Gastroesophageal sphincter (tissue), 4 donors: ENCODE measurements around the gene KCNN2. TPM values are rescaled to one million over a fixed set of nuclear protein-coding genes. Genes with fewer than 3 reads are reported as not detected.

Source experiments
- ATAC-seq: fragments of 150-250 bp; one replicate; pipeline ENCODE4 v1.9.1; 2016; ENCODE audit warnings: mild to moderate bottlenecking, moderate library complexity
- H3K27ac ChIP-seq, 4 donors: fragments of 200-600 bp; sonication (generic) in 3 of 4; 1 replicate in 3 of 4; 2 replicates in 1 of 4; pipeline ENCODE4 v1.5.1; 2016 to 2019
- H3K27me3 ChIP-seq: fragments of 200-600 bp; sonication (generic); one replicate; pipeline ENCODE4 v1.5.1; 2019
- H3K36me3 ChIP-seq, 2 donors: fragments of 200-600 bp; sonication (generic); one replicate each; pipeline ENCODE4 v1.5.1; 2019; ENCODE audit warnings: control low read depth in 1 of 2
- H3K4me1 ChIP-seq, 3 donors: fragments of 200-600 bp; sonication (generic); 1 replicate in 2 of 3; 2 replicates in 1 of 3; pipeline ENCODE4 v1.5.1; 2016 to 2019; ENCODE audit warnings: control low read depth in 2 of 3
- H3K4me3 ChIP-seq, 2 donors: fragments of 200-600 bp; sonication (generic); one replicate each; pipeline ENCODE4 v1.5.1; 2019; ENCODE audit warnings: mild to moderate bottlenecking in 1 of 2, moderate library complexity in 1 of 2
- H3K9me3 ChIP-seq, 3 donors: fragments of 200-600 bp; sonication (generic); one replicate each; pipeline ENCODE4 v1.5.1; 2017 to 2019; ENCODE audit warnings: control low read depth in 2 of 3
- EP300 ChIP-seq: sonication (generic); formaldehyde crosslinking; IDR thresholded peaks from one replicate; pipeline ENCODE4 v1.6.1; 2017; ENCODE audit warnings: antibody characterized with exemption, mild to moderate bottlenecking
- POLR2A ChIP-seq, 2 donors: fragments of 450-650 bp; IDR thresholded peaks; one replicate each; pipeline ENCODE4 v1.6.1; 2017; ENCODE audit warnings: antibody characterized with exemption in 2 of 2, mild to moderate bottlenecking in 2 of 2, moderate library complexity in 1 of 2
- POLR2AphosphoS5 ChIP-seq: sonication (generic); formaldehyde crosslinking; IDR thresholded peaks from one replicate; pipeline ENCODE4 v1.6.1; 2017; ENCODE audit warnings: antibody characterized with exemption
- WGBS, 2 donors: methylation state at CpG; one replicate each; pipeline ENCODE4 v1.1.5; 2018; ENCODE audit warnings: low coverage in 1 of 2; 5-methylcytosine and 5-hydroxymethylcytosine counted together
- total RNA-seq, 4 donors: library from RNA; depleted of rRNA; stranded (reverse); fragments of >200 nt; gene quantifications; one replicate each; pipeline ENCODE4 v1.1.0, GENCODE V29; 2016
- TF ChIP-seq, protein P1 (sequence below), 4 experiments: fragments of 200-600 bp in 2 of 4; fragments of 450-650 bp in 2 of 4; sonication (generic) in 1 of 4; IDR thresholded peaks; one replicate each; pipeline ENCODE4 v1.5.1; 2017 to 2019; ENCODE audit warnings: antibody characterized with exemption in 4 of 4, mild to moderate bottlenecking in 2 of 4, moderate library complexity in 2 of 4

KCNN2 gene
- total RNA-seq, 4 donors from 2014 or later, result 2.8 to 7.8 (median 3.5) TPM

DNA sequence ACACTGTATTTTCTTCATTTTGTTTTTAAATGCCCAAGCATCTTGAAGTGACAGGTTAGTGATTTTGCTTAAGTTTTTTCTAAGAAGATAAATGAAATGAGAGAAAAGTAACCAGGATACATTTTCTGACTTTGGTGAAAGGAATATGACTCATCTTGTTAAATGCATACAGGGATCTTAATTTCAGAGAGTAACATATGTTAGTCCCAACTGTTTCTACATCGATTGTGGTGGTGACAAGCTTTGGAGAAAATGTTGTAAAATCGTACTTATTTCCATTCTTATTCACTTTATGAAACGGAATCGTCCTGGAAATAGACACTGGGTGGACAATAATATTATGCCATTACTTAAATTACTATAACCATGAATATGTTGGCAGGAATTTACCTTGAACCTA, 107.5 kb downstream of the KCNN2 start:
- no peak overlapping the region for H3K4me3 ChIP-seq
- TF ChIP-seq EP300, result no peak
- TF ChIP-seq, protein P1, sequence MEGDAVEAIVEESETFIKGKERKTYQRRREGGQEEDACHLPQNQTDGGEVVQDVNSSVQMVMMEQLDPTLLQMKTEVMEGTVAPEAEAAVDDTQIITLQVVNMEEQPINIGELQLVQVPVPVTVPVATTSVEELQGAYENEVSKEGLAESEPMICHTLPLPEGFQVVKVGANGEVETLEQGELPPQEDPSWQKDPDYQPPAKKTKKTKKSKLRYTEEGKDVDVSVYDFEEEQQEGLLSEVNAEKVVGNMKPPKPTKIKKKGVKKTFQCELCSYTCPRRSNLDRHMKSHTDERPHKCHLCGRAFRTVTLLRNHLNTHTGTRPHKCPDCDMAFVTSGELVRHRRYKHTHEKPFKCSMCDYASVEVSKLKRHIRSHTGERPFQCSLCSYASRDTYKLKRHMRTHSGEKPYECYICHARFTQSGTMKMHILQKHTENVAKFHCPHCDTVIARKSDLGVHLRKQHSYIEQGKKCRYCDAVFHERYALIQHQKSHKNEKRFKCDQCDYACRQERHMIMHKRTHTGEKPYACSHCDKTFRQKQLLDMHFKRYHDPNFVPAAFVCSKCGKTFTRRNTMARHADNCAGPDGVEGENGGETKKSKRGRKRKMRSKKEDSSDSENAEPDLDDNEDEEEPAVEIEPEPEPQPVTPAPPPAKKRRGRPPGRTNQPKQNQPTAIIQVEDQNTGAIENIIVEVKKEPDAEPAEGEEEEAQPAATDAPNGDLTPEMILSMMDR (IDR thresholded peaks at IDR 0.05), result no peak
- no peak for ATAC-seq
- H3K27me3 ChIP-seq, result no peaks in the 10 kb centered on the region
- H3K4me1 ChIP-seq, result peaks cover 0 to 13% (median 0%) of the 10 kb centered on the region in 3 donors
- no peaks in the 10 kb centered on the region for H3K9me3 ChIP-seq
- WGBS, 2 donors, result 77 to 85% methylated on average over 4 of the region's 4 CpGs
- no peaks in the 10 kb centered on the region for H3K36me3 ChIP-seq
- H3K27ac ChIP-seq, result no peak overlapping the region

DNA sequence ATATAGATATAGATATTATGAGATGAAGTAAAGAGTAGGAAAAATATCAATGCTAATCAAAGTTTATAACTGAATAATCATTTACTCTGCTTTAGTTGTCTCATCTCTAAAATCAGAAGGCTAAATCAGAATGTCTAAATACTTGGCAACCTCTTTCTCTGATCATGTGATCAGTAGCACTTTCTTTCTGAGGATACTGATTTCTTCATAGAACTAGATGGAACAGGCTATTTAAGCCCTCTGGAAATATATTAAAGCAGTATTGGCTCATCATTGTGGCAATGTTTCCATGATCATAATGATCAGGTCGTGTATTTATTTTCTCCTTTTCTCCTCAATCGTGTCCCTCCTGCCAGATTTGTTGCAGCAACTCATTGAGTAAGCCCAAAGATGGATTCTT, 109.7 kb downstream of the KCNN2 start:
- peaks cover 0 to 13% (median 0%) of the 10 kb centered on the region in 3 donors for H3K4me1 ChIP-seq
- H3K27me3 ChIP-seq, result no peaks in the 10 kb centered on the region
- H3K36me3 ChIP-seq, result no peaks in the 10 kb centered on the region
- WGBS, 2 donors, result 77 to 88% methylated on average over 2 of the region's 2 CpGs
- ATAC-seq, result no peak
- H3K27ac ChIP-seq, result no peak overlapping the region
- TF ChIP-seq, protein P1 (IDR thresholded peaks at IDR 0.05), result no peak
- TF ChIP-seq EP300, result no peak
- TF ChIP-seq POLR2A (IDR thresholded peaks at IDR 0.05), result no peak
- TF ChIP-seq POLR2AphosphoS5, result no peak
- H3K4me3 ChIP-seq, result no peak overlapping the region
- H3K9me3 ChIP-seq, result no peaks in the 10 kb centered on the region

DNA sequence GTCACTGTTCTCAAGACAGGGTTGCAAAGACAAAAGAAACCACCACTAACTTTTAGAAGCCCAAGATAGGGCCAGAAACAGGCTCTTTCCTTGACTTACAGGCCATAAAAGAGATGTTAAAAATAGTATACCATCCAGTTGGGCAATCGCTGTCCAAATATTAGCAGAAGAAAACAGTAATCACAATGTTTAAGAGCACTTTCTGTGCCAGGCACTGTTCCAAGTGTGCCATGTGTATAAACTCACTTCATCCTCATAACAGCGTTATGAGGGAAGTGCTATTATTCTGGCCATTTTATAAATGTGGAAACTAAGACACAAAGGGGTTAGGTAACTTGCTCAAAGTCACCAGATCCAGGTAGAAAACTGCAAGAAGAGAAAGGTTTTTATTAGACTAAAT, 111.7 kb downstream of the KCNN2 start:
- Histone ChIP-seq H3K4me3 (no peak overlapping the region), H3K36me3 (no peaks in the 10 kb centered on the region), H3K9me3 (peaks cover 0 to 2% (median 0%) of the 10 kb centered on the region in 3 donors), H3K4me1 (peaks cover 0 to 13% (median 0%) of the 10 kb centered on the region in 3 donors), H3K27me3 (no peaks in the 10 kb centered on the region), H3K27ac (peak overlapping the region in 3 of 4 donors; percentile 31 to 53 (median 36))
- WGBS, 2 donors, result 36 to 52% methylated on average over 2 of the region's 2 CpGs
- TF ChIP-seq POLR2A (IDR thresholded peaks at IDR 0.05), result no peak
- TF ChIP-seq POLR2AphosphoS5, result peak; percentile 61
- no peak for TF ChIP-seq EP300
- TF ChIP-seq, protein P1 (IDR thresholded peaks at IDR 0.05), result no peak
- ATAC-seq, result peak; percentile 60

DNA sequence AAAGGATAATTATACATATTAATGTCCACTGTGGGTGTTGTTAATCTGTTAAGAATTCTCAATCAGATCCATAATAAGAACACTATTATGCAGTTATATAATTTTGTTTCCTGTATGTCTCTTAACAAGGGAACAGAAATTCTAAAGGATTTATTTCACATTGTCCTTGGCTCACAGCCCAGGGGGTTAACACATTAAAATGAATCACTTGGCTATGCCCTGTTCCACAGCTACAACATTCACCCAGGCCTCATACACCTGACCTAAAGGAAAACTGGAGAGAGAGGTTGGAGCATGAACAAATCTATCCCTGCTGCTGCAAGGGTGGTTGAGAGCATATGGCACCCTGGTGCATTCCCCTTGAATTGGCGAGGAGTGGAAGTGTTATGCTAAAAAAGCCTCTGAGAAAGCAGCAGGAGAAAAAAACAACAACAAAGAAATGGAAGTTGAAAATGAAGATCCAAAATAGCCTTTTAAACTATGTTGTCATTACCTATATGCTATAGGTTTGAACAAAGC, 116.0 kb downstream of the KCNN2 start:
- no peak for ATAC-seq
- H3K27me3 ChIP-seq, result no peaks in the 10 kb centered on the region
- TF ChIP-seq EP300 (no peak), POLR2AphosphoS5 (no peak), POLR2A (IDR thresholded peaks at IDR 0.05) (no peak)
- TF ChIP-seq, protein P1 (IDR thresholded peaks at IDR 0.05), result no peak
- H3K27ac ChIP-seq, result no peak overlapping the region
- H3K4me1 ChIP-seq, result peaks cover 0 to 10% (median 0%) of the 10 kb centered on the region in 3 donors
- 67% methylated on average over 1 of the region's 1 CpG; no CpG with 5 or more reads in 1 of the 2 donors for WGBS, 2 donors
- H3K36me3 ChIP-seq, result no peaks in the 10 kb centered on the region
- no peak overlapping the region for H3K4me3 ChIP-seq
- H3K9me3 ChIP-seq, result peaks cover 0 to 6% (median 0%) of the 10 kb centered on the region in 3 donors

DNA sequence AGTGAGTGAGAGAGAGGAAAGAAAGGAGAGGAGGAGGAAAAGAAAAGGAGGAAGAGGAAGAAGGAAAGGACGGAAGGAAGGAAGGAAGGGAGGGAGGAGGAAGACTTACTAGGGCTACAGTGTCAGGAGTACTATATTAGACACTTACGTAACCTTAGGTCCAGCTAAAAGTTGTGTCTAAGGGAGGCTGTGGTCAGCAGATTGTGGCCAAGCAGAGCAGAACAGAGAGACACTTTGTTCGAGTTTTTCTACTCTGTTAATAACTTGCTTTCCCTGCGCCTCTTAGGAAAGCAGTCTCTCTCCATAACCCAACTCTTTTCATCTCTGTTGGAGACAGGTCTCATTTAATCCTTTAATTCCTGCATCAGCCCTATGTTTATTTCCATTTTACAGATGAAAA, 138.9 kb downstream of the KCNN2 start:
- H3K27me3 ChIP-seq, result no peaks in the 10 kb centered on the region
- no peaks in the 10 kb centered on the region for H3K9me3 ChIP-seq
- WGBS, 2 donors, result 75 to 76% methylated on average over 3 to 4 of the region's 4 CpGs
- no peaks in the 10 kb centered on the region for H3K36me3 ChIP-seq
- no peaks in the 10 kb centered on the region for H3K4me1 ChIP-seq
- ATAC-seq, result no peak
- no peak overlapping the region for H3K27ac ChIP-seq
- TF ChIP-seq, protein P1 (IDR thresholded peaks at IDR 0.05), result no peak
- TF ChIP-seq POLR2AphosphoS5 (no peak), POLR2A (IDR thresholded peaks at IDR 0.05) (no peak), EP300 (no peak)
- H3K4me3 ChIP-seq, result no peak overlapping the region
